Lower leg skin (tissue), 4 donors: ENCODE measurements around the gene RAPGEF3. TPM values are rescaled to one million over a fixed set of nuclear protein-coding genes. Genes with fewer than 3 reads are reported as not detected.

ENCODE experiments used
- DNase-seq, 2 donors: peaks; one replicate each; pipeline ENCODE4 v3.0.0-alpha.2; 2019; ENCODE audit warnings: low spot score in 2 of 2
- H3K4me3 ChIP-seq: fragments of 200-600 bp; sonication (generic); 2 replicates; pipeline ENCODE4 v1.5.1; 2017; ENCODE audit warnings: mild to moderate bottlenecking, low read depth; ENCODE audit not compliant: poor library complexity, severe bottlenecking
- POLR2A ChIP-seq, 2 donors: fragments of 450-650 bp; IDR thresholded peaks; one replicate each; pipeline ENCODE4 v1.6.1; 2016 to 2017; ENCODE audit warnings: antibody characterized with exemption in 2 of 2, mild to moderate bottlenecking in 1 of 2, moderate library complexity in 1 of 2
- whole genome bisulfite sequencing, 2 donors: methylation state at CpG; one replicate each; pipeline ENCODE4 v1.1.5; 2018; 5-methylcytosine and 5-hydroxymethylcytosine counted together
- intact Hi-C: fragments of 100-400 bp; cut with DNase I; formaldehyde crosslinking; loops from one replicate; pipeline ENCODE4 v1.15.0; 2023; ENCODE audit warnings: low total_unique reads
- total RNA-seq, 4 donors: library from RNA; depleted of rRNA; stranded (reverse); fragments of >200 nt; gene quantifications; one replicate each; pipeline ENCODE4 v1.1.0, GENCODE V29; 2016
- TF ChIP-seq, protein P1 (sequence below), 3 donors: fragments of 450-650 bp; IDR thresholded peaks; one replicate each; pipeline ENCODE4 v1.5.1; 2016; ENCODE audit warnings: antibody characterized with exemption in 3 of 3, mild to moderate bottlenecking in 3 of 3, moderate library complexity in 2 of 3

Gene RAPGEF3
- total RNA-seq, 4 donors from 2014 or later, result 13.4 to 27.8 (median 18.9) TPM

DNA sequence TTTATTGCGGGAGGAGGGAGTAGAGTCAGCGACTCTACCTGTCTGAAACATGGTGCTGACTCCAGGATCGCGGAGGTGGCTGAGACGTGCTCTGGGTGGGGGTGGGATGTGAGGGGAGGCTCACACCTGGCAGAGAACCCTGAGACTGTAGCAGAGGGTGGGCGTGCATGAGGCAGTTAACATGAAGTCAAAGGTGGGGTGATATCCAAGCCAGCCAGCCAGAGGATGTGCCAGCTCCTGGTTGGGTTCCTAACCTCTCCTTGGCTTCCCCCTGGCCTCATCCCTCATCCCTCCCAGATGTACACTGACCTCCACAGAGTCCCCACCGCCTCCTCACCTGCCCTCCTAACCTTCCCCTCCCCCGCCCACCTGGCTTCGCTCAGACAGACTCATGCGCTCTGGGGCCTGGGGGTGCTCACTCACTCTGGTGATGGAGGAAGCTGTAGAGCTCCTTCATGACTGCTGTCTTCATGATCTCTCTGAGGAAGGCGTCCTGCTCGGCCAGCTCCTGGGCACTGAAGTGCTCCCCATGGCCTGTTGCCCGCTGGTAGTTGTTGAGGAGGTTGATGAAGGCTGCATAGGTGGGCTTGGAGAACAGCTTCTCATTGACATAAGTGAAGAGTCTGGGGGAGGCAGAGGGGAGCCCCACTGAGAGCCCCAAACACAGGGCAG, 42.7 kb downstream of the RAPGEF3 start:
- intact Hi-C loops, result loop anchor here (5.0 kb wide), 2 partner anchors 61 to 121 kb away; no protein-coding TSS in a partner anchor
- TF ChIP-seq, protein P1, sequence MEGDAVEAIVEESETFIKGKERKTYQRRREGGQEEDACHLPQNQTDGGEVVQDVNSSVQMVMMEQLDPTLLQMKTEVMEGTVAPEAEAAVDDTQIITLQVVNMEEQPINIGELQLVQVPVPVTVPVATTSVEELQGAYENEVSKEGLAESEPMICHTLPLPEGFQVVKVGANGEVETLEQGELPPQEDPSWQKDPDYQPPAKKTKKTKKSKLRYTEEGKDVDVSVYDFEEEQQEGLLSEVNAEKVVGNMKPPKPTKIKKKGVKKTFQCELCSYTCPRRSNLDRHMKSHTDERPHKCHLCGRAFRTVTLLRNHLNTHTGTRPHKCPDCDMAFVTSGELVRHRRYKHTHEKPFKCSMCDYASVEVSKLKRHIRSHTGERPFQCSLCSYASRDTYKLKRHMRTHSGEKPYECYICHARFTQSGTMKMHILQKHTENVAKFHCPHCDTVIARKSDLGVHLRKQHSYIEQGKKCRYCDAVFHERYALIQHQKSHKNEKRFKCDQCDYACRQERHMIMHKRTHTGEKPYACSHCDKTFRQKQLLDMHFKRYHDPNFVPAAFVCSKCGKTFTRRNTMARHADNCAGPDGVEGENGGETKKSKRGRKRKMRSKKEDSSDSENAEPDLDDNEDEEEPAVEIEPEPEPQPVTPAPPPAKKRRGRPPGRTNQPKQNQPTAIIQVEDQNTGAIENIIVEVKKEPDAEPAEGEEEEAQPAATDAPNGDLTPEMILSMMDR (IDR thresholded peaks at IDR 0.05), result no peak
- WGBS, 2 donors, result 68 to 71% methylated on average over 13 of the region's 13 CpGs
- no peak for DNase-seq
- no peak overlapping the region for H3K4me3 ChIP-seq

DNA sequence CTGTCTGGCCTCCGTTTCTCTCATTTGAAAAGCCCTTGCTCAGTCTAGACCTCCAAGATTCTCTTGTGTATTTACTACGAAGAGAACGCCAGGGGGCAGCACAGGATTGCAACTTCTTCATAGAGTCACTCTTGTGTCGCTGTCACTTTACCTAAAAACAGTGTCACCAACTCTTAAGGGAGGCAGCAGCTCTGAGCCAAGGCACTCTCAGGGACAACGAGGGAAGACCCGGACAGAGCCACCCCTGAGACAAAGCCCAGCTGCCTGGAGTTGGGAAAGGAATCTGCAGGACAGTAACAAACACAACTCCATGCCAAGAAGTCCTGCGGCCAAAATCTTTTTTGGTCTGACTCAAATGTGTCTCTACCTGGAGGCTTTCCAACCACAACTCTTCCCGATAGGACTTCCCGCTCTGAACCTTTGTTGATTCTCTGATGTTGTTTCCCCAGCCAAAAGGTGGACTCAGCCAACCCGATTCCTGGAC, 43.2 kb downstream of the RAPGEF3 start:
- 8 to 12% methylated on average over 10 of the region's 10 CpGs for WGBS, 2 donors
- TF ChIP-seq, protein P1 (IDR thresholded peaks at IDR 0.05), result peak in 1 of 3 donors; percentile 70
- no peak for TF ChIP-seq POLR2A (IDR thresholded peaks at IDR 0.05)
- no peak overlapping the region for H3K4me3 ChIP-seq
- intact Hi-C loops, result loop anchor here (5.0 kb wide), 2 partner anchors 62 to 122 kb away; no protein-coding TSS in a partner anchor
- peak; percentile 78 to 96 for DNase-seq

DNA sequence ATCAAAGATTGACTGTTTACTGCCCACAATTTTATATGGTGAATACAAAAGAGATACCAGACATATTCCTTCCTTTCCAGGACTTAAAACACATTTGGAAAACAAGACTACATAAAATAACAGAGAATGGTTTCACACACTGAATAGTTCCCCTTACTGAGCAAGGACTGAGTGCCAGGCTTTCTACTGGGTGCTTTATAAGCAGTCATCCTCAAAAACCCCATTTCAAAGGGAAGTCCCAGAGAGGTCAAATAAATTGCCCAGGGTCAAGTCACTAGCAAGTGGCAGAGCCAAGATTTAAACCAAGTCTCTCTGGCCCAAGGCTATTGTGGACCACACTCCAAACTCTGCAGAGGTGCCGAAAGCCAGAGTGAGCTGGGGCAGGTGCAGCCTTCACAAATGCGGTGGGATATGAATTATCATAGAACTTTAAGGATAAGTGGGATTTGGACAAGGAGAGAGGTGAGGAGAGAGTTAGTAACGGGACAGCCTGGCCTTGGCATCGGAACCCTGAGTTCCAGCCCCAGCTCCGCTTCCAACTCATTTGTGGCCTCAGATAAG, 43.8 kb downstream of the RAPGEF3 start:
- TF ChIP-seq, protein P1 (IDR thresholded peaks at IDR 0.05), result no peak
- TF ChIP-seq POLR2A (IDR thresholded peaks at IDR 0.05), result no peak
- no peak overlapping the region for H3K4me3 ChIP-seq
- no peak for DNase-seq
- intact Hi-C loops, result loop anchor here (5.0 kb wide), 2 partner anchors 62 to 122 kb away; no protein-coding TSS in a partner anchor
- 39 to 43% methylated on average over 5 of the region's 5 CpGs for WGBS, 2 donors

DNA sequence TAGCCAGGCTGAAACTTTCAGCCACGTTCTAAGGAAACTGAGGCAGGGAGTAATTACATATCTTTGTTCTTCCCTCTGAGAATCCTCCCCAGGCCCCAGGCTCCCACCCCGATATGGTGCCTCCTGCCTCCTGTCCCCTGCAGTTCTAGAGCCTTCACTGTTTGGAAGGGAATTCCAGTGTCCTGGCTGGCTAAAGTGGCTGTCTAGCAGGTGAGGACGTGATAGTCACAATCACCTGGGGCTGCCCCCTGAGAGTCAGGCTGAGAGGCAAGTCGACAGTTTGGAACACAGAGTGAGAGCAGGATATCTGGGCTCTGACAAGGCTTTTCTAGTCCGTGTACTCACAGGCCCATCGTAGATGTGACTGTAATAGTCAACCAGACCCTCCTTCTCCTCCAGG, 46.5 kb downstream of the RAPGEF3 start:
- TF ChIP-seq, protein P1 (IDR thresholded peaks at IDR 0.05), result no peak
- intact Hi-C loops, result no loop called here
- 90 to 96% methylated on average over 6 of the region's 6 CpGs for WGBS, 2 donors

DNA sequence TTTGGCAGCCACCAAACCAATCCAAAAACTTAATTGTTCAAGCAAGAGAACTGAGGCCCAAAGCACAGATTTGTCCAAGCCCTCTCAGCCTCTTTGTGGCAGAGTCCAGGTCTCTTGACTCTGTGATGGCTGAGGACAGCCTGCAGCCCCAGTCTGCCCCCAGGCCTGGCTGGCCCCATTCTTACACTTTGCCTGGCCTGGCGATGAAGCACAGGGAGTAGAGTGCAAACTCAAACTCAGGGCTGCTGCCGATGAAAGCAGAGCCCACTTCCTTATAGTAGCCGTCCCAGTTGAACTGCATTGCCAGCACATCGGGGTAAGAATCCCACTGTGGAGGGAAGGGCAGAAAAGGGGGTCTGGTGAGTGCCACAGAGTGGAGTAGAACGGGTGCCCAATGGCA, 47.2 kb downstream of the RAPGEF3 start:
- intact Hi-C loops, result no loop called here
- WGBS, 2 donors, result 84 to 89% methylated on average over 5 of the region's 5 CpGs
- TF ChIP-seq, protein P1 (IDR thresholded peaks at IDR 0.05), result no peak
- no peak for TF ChIP-seq POLR2A (IDR thresholded peaks at IDR 0.05)

More for the DNA sequence above, 46.5 kb downstream of the RAPGEF3 start:
- DNase-seq, result no peak
- H3K4me3 ChIP-seq, result no peak overlapping the region

More for the DNA sequence above, 47.2 kb downstream of the RAPGEF3 start:
- no peak overlapping the region for H3K4me3 ChIP-seq
- no peak for DNase-seq
